Activated CD8-positive, alpha-beta memory T cell treated with anti-CD3 and anti-CD28 coated beads for 48 hours (primary cell): ENCODE results near the gene SLC26A1.
A peak's percentile ranks its signal among the peaks of the same experiment; 100 is the strongest.
"Not testable (repeated sequence)": the region's sequence is repeated elsewhere in the genome, so short reads cannot be mapped to it uniquely, and the experiment has no call there.

ENCODE experiments used
- DNase-seq, 3 experiments: peaks; one replicate each; pipeline ENCODE4 v3.0.0-alpha.2; 2020; ENCODE audit warnings: low read depth in 2 of 3, low spot score in 2 of 3

SLC26A1 gene

DNA sequence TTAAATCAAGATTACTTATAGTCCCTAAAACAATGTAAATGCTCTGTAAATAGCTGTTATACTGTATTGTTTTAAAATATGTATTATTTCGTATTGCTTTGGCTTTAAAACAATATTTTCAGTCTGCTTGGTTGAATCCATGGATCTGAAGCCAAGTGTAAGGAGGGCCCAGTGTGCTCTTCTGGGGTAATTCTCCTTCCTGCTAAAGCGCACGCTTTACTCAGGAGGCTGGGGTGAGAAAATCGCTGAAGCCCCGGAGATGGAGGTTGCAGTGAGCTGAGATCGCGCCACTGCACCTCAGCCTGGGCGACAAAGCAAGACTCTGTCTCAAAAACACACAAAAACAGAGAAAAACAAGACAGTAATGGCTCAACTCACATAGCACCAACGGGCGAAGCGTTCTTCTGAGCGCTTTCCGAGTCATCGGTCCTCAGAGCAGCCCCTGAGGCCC, 6.8 kb downstream of the SLC26A1 start:
- DNase-seq, result no peak

- DNase-seq, result peak in 2 of 3 experiments; percentile 45 to 50
These were observed 7.9 kb downstream of the SLC26A1 start for GRCh38 chr4:985123-985830.

- no peak for DNase-seq
These were observed 8.7 kb downstream of the SLC26A1 start for GRCh38 chr4:984336-985054.

DNA sequence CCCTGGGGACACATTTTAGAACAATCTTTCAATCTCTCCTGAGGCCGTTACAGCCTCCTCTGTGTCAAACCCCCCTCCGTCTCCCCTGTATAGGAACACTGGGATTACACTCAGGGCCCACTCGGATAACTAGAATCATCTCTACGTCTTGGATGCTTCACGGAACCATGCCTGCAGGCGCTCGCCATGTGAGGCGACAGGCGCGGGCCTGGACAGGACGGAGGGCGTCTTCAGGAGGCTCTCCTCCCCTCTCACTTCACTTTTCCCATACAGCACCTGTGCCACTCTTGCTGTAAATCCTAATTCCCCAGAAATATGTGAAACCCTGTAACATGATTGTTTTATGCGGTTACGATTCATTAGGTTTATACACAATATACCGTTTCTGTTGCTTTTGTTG, 10.4 kb downstream of the SLC26A1 start:
- no peak for DNase-seq

GRCh38 chr4:982291-982690, 10.9 kb downstream of the SLC26A1 start:
- DNase-seq, result no peak

- no peak for DNase-seq
These were observed 14.1 kb downstream of the SLC26A1 start for GRCh38 chr4:978957-979701.

DNA sequence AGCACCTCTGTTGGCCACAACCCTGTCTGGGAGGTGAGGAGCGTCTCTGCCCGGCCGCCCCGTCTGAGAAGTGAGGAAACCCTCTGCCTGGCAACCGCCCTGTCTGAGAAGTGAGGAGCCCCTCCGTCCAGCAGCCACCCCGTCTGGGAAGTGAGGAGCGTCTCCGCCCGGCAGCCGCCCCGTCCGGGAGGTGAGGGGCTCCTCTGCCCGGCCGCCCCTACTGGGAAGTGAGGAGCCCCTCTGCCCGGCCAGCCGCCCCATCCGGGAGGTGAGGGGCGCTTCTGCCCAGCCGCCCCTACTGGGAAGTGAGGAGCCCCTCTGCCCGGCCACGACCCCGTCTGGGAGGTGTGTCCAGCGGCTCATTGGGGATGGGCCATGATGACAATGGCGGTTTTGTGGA, 17.2 kb downstream of the SLC26A1 start:
- DNase-seq, result not testable (repeated sequence)

DNA sequence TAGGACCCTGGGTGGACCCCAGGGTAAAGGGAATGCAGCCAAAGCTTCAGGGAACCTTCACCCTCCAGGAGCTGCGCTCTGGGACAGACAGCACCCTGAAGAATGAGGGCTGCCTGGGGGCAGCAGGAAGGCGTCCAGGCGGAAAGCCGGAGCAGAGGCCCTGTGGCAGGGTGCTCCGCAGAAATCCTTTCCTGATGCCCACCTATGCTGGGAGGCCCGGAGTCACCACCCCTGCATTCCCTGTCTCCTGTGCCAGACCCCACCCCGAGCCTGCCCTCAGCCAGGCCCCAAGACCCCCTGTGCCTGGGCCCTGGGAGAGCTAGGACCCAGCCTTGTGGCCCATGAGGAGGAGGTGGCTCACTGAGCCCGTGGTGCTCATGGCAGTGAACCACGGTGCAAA, 18.5 kb downstream of the SLC26A1 start:
- no peak for DNase-seq

DNA sequence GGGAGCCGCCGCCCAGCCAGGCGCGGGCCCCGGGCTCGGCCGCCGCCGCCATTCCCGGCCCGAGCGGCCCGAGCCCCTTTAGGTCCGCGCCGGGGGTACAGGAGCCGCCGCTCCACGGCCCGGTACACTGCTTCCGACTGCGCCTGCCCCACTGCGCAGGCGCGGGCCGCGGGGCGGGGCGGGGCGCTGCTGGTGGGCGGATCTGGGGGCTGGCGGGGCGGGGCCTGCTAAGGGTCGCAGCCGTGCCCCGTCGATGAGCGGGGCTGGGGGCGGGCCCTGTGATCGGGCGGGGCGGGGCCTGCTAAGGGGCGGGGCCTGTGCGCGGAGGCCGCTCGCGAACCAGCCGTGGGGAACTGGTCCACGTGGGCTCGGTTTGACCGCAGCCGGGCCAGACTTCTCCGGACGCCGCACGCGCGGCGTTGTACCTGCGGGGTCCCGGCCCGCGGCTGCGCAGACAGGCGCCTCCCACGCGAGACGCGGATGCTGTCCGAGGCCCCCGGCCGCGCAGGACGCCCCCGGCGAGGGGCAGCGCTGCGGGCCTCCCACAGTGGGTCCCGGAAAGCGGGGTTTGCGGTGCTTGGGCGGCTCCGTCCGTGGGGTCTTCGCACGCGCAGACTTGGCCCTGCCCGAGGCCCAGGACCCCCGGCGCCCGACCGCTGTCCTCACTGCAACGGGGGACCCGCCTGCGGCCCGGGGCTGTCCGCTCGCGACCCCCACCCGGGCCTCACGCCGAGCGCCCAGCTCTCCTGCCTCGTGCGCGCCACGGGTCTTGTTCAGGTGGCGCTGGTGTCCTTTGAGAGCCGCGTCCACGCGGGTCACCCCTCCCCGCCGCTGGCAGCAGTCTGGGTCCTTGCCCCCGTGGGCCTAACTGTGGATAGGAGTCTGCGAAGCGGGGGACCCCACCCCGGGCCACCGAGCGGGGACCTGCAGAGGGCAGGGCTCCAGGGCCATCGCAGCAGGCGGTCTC, 19.5 kb downstream of the SLC26A1 start, which contains the start of gene DGKQ:
DGKQ (minus strand) TSS at position 139 of the 967 bp plus-strand sequence; CDS start at position 52, 87 bp downstream.
- DNase-seq, result peak; percentile 62 to 81 (median 79)

DNA sequence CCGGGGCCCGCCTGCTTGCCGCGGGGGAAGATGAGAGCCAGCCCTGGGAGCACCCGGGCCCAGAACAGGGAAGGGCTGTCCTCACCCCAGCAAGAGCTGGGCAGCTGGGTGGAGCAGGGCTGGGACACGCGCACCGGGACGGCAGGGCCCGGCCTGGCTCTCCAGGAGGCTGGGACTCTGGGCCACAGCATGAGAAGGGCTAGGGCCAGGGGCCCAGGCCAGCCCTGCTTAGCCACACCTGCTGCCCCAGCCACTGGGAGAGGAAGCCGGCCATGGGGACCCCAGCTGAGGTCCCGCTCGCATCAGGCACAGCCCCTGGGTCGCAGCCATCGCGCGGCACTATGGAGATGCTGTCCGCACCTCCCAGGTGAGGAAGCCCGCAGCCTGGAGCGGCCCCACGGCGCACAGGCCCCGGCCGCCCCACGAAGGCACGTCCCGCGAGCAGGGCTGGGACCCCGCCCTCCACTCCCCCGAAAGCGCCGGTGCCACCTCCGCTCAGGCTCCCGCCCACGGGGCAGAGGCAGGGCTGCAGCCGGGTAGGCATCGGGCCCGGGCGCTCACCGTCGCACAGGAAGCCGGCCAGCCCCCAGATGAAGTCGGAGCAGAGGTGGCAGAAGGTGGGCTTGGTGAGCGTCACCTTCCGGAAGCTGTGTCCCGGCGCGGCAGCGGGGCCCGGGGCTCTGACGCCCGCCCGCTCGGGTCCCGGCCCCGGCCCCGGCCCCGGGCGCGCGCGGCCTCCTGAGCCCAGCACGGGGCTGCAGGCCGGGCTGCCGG, 20.4 kb downstream of the SLC26A1 start:
- DNase-seq, result peak in 2 of 3 experiments; percentile 23

DNA sequence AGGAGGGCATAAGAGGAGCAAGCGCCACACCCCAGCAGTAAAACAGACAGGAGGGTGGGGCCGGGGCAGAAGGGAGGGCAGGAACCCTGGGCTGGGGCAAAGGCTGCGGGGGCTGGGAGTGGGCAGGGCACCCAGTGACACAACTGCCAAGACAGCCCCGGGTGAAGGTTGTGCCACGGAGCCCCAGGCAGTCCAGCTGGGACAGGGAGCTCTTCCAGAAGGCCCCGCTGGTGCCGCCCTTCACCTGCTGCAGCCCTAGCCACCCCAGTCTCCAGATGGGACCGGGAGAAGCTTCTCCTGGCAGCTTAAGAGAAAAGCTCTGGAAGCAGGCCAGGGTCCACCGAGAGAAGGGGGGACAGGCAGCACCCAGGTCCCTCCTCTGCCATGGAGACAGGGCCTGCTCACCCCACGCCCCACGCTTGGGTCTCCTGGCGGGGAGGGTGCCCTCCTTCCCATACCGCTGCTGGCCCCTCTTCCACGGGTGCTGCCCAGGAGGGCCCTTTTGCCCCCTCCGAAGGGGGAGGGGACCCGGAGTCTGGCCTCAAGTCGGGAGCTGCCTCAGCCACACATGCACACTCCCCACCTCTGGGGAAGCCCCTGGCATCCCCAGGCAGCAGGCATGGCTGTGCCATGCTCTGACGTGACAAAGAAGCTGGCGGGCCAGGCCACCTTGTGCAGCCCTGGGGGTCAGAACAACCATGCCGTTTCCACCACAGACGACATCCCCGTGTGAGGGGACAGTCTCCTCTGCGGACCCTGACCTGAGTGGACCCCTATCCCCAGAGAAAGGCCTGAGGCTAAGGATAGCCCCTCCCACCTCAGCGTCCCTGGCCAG, 21.3 kb downstream of the SLC26A1 start:
- DNase-seq, result no peak

- no peak for DNase-seq
These were observed 22.2 kb downstream of the SLC26A1 start for GRCh38 chr4:970854-971520.

GRCh38 chr4:970046-970745, 23.0 kb downstream of the SLC26A1 start:
- no peak for DNase-seq

- DNase-seq, result no peak
These were observed 24.4 kb downstream of the SLC26A1 start for GRCh38 chr4:968621-969394.

DNA sequence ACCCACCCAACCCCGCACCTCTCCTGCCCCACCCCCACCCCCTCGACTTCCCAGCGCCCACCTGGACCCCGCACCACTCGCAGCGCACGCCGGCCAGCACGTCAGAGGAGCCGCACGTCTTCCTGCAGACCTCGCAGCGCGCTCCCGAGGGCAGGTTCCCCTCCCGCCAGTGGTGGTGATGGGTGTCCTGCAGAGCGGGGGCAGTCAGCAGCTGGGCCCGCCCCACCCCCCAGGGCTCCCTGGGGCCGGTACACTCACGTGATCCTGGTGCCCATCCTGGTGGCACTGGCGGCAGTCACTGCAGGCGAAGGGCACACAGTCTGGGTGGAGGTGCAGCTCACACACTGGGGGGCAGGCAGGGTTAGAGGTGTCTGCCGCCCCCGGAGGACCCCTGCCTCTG, 25.0 kb downstream of the SLC26A1 start:
- no peak for DNase-seq

GRCh38 chr4:967113-968104, 25.8 kb downstream of the SLC26A1 start:
- no peak for DNase-seq
